ENCODE measurements around the gene TMEM39A.

DNA sequence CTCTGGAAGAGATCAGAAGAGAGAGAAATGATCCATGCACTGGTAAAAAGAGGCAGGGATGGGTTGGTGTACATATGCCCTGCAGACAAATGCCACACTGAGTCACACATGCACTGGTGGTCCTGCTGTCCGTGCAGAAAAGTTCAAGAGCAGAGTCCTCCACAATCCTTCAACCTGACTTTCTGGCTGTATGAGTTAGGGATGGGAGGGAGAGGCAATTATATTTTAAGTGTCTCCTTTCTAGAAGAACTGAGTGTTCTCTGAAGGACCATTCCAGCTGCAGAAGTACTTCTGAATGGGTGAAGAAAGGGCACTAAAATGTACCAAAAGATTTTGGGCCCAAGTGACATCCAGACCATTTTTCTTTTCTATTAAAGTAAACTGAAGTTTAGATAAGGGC is 26.4 kb downstream of the TMEM39A start:
- TF ChIP-seq, protein P1, sequence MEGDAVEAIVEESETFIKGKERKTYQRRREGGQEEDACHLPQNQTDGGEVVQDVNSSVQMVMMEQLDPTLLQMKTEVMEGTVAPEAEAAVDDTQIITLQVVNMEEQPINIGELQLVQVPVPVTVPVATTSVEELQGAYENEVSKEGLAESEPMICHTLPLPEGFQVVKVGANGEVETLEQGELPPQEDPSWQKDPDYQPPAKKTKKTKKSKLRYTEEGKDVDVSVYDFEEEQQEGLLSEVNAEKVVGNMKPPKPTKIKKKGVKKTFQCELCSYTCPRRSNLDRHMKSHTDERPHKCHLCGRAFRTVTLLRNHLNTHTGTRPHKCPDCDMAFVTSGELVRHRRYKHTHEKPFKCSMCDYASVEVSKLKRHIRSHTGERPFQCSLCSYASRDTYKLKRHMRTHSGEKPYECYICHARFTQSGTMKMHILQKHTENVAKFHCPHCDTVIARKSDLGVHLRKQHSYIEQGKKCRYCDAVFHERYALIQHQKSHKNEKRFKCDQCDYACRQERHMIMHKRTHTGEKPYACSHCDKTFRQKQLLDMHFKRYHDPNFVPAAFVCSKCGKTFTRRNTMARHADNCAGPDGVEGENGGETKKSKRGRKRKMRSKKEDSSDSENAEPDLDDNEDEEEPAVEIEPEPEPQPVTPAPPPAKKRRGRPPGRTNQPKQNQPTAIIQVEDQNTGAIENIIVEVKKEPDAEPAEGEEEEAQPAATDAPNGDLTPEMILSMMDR (IDR thresholded peaks at IDR 0.05) = no peak
- TF ChIP-seq POLR2A (IDR thresholded peaks at IDR 0.05) = no peak

All from Peyer's patch (tissue), 4 donors.